Measurements from ENCODE around the gene TRIL.

Gene TRIL, protein sequence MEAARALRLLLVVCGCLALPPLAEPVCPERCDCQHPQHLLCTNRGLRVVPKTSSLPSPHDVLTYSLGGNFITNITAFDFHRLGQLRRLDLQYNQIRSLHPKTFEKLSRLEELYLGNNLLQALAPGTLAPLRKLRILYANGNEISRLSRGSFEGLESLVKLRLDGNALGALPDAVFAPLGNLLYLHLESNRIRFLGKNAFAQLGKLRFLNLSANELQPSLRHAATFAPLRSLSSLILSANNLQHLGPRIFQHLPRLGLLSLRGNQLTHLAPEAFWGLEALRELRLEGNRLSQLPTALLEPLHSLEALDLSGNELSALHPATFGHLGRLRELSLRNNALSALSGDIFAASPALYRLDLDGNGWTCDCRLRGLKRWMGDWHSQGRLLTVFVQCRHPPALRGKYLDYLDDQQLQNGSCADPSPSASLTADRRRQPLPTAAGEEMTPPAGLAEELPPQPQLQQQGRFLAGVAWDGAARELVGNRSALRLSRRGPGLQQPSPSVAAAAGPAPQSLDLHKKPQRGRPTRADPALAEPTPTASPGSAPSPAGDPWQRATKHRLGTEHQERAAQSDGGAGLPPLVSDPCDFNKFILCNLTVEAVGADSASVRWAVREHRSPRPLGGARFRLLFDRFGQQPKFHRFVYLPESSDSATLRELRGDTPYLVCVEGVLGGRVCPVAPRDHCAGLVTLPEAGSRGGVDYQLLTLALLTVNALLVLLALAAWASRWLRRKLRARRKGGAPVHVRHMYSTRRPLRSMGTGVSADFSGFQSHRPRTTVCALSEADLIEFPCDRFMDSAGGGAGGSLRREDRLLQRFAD

DNA sequence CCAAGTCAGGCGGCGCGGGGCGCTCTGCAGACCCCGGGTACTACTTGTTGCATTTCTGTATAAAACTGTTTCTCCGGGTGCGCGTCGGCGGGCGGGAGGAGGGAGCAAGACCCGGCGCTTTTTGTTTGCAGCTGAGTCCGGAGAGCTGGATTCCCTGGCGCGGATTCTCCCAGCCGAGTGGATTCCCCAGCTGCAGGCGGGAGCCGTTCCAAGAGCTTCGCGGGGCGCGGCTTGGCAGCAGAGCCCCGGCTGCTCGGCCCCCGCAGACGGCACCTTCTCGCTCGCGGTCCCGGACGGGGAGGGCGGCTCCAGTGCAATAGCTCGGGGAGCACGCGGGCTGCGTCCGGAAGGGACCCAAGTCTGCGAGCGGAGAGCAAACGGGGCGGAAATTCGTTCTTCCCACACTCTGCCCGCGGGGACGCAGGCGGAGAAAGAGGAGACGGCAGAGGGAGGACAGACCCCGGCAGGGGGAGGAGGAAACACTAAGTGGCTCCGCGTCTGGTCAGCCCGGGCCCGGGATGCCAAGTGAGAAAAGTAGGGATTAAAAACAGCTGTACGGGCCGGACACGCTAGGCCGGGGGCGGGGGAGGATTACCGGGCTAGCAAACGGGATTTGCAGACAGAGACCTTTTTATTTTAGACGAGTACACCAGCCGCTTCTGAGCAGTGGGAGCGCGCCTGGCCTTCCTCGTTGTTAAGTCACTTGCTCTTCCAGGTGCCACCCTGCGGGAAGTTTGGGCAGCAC, at the start of gene TRIL:
TSS of gene TRIL (minus strand) at position 96 of the 745 bp plus-strand sequence. CDS start 284 bp downstream, outside the sequence.
- DNase-seq, result no peak

DNA sequence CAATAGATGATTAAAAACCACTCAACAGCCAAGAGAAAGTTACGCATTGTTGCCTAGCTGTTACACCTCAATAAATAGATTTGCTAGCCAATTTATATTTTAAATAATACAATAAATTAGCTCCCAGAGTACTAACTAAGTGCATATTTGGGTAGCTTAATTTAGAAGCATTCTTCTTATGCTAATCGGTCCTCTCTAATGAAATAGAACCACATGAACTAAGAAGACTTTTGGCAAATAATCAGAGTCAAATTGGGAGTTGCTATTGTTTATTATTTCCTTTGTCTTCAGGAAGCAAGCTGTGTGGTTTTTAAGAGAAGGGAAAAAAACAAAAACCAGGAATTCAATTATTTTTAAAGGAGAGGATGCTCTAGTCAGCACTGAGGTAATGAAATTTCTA, 49.0 kb upstream of the TRIL start:
- DNase-seq, result no peak

DNA sequence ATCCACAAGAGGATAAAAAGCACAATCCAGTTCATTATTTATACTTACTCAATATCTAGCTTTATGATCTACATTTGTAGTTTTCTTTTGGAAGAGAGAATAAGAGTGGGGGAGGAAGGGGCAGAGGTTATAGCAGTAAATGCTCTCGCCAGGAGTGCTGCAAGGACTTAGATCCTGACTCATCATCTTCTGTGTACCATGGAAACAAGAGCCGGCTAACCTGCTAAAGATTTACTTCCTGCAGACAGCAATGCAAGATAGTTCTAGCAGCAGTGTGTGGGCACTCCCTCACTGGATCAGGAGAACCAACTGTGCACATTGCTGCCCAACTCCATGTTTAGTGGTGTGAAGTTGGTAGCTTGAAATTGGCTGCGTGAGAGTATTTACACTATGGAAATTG, 47.7 kb upstream of the TRIL start:
- no peak for DNase-seq

DNA sequence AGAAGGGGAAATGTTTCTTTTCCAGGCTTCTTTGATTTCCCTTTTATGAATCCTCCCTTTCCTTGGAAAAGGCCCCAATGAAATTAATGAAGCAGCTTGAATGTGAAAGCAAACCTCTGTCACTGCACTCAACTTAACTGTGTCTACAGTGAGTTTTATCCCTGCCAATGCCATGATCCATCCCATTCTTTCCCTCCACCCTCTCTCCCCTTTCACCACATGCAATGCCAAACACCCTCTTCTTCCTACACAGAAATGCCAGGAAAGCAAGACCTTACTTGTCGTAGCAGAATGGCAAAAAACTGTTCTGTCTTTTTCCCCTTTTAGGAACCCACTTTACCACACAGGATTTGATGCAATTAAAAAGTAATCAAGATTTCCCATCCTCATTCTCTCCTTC, 47.3 kb upstream of the TRIL start:
- DNase-seq, result no peak

DNA sequence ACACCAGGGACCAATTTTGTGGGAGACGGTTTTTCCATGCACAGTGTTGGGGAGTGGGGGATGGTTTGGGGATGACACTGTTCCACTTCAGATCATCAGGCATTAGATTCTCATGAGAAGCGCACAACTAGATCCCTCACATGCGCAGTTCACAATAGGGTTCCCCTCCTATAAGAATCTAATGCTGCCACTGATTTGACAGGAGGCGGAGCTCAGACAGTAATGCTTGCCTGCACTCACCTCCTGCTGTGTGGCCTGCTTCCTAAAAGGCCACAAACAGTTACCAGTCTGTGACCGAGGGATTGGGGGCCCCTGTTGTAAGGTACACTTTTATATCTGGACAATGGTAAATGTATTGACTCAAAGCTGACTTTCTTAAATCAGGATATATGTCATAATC, 45.6 kb upstream of the TRIL start:
- no peak for DNase-seq

DNA sequence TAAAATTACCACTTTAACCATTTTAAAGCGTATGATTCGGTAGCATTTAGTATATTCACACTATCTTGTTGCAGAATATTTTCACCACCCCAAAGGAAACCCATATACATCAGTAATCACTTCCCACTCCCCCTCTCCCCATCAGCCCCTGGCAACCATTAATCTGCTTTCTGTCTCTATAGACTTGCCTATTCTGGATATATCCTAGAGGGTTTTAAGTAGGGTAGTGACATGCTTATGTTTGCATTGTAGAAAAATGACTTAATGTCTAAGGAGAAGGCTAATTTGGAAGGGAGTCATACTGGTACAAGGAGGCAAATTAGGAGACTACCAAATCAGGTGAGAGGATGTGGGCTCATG, 42.6 kb upstream of the TRIL start:
- DNase-seq, result no peak

DNA sequence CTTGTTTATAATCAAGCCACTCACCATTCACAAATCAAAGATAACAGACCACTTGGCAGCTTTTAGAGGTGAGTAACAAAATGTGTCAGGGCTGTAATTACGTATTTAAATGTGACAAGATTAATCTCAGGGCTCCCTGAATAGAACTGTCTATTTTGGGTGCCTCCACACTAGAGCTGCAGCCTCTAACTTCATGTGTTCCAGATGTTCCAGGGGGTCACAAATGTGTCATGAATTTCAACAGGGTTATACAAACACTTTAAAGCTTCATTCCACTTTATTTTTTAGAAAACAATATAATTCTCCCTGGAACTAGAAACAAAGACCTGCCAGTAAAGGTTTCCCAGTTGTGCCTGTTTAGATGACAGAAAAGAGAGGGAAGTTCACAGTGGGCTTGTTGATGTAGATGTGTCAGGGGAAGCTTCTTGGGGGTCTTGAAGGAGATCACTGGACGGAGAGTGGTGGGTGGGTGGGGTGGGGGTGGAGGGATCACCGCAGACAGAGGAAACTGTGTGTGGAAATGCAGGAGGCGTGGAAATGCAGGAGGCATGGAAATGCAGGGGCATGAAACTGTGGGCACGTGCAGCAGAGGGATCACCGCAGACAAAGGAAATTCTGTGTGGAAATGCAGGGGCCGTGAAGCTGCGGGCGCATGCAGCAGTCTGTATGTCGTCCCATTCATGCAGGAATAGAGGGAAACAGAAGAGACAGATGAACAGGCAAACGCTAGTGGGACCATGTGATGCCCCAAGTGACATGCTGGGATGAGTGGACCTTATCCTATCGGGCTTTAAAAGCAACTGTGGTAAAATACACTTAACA, 42.0 kb upstream of the TRIL start:
- DNase-seq, result no peak

DNA sequence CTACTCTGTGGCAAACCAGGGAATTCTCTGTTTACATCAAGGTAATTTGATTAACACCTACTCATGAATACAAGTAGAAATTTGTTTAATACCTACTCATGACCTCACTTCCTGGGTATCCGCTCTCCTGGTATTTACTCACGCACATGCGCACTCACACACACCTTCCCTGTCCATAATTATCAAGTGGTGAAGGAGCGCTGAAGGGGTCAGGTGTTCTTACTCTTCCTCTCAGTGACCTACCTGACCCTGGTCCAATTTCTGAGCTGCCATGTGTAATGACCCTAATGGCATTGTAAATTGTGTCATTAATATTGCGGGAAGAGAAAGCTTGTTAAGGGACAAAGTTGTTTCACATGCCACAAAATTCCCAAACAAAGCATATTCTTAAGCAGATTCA, 41.3 kb upstream of the TRIL start:
- DNase-seq, result no peak

DNA sequence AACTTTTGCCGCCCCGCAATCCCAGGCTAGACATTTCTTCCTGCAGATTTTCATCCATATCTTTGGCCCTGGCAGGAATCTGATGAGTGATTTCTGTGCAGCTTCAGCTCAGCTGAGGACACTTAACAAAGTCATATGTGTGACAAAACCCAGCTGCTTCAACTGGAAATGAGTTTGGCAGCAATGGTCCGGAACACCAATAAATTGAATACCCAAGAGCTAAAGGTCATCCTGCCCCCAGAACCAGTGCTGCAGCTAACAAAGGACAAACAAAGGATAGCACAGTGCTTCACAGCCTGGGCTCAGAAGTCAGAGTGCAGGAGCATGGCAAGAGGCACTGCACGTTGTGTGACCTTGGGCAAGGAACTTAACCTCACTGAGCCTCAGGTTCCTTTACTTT, 40.0 kb upstream of the TRIL start:
- DNase-seq, result no peak

DNA sequence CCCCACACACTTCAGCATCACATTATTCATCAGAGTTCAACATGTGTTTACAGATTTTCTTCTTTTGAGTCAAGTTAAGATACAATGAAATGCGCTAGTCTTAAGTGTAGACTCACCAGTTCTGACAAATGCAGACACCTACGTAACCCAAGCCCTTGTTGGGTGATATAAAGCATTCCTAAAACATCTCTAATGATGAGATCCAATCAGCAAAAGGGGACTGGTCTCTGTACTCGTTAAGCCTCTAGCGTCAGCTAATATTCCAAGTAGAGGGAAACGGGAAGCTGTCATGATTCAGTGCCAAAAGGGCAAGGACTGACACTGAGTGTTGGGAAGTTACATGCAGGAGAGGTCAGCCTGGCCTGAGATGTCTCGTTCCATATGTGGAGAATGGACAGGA, 38.7 kb upstream of the TRIL start:
- no peak for DNase-seq

DNA sequence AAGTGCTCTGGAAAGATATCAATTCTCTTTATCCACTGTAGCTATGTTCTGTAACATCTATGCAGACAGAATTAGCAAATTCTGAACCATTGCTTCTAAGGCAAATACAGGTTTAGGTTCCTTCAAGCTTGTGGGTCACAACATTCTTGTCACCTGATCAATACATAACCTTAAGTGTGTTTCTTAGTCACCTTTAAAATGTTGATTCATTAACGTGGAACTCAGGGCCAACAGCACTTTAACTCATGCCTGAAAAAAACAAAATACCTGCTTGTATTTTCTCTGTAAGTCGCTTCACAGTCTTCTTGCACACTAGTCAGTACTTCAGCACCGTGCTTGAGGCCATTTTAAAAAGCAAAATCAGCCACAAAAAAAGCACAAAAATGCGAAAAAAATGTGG, 35.2 kb upstream of the TRIL start:
- no peak for DNase-seq

DNA sequence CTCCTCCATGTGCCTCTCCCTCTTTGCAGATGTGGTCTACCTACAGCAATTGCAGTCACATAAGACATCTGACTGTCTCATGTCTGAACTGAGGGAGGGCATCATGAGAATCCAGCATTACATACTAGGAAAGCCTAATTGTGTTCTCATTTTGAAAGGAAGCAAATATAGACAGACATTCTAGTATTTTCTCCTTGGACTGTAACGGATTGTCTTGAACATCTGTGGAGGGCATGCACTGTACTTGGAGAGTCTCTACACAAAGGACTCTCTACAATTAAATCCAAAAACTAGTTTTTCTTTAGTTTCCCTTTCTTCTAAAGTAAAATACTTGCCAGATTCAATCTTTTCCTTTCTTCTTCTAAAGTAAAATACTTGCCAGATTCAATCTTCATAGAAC, 34.7 kb upstream of the TRIL start:
- DNase-seq, result no peak

DNA sequence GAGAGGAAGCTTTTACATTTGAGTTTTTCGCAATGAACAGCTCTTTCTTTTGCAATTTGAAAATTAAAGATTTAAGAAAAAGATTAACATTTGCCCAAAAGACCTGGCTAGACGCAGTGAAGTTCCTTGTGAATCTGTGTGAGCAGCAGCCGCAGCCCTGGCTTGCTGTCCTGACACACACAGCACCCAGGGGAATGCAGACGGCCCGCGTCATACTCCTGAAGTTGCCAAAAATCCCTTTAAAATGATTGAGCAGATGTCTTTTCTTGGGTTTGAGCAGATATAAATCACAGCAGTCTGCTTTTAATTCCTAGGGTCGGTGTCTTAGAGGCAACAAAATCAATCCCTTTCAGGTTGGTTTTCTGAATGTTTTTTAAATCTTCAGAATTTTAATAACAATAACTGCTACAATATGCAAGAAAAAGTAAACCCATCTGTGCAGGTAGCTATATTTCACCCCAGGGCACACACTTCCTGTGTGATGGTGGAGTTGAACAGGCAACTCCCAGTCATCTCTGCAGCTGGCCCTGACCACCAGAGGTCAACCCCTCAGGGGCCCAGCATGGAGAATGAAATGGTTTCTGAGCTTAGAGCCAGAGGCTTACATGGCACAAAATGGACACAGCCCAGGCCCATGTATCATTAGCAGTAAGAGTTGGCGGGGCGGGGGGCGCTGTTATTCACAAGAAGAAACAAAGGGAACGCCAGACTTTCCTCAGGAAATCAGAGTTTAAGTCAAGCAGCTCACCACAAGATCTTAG, 32.2 kb upstream of the TRIL start:
- DNase-seq, result no peak

DNA sequence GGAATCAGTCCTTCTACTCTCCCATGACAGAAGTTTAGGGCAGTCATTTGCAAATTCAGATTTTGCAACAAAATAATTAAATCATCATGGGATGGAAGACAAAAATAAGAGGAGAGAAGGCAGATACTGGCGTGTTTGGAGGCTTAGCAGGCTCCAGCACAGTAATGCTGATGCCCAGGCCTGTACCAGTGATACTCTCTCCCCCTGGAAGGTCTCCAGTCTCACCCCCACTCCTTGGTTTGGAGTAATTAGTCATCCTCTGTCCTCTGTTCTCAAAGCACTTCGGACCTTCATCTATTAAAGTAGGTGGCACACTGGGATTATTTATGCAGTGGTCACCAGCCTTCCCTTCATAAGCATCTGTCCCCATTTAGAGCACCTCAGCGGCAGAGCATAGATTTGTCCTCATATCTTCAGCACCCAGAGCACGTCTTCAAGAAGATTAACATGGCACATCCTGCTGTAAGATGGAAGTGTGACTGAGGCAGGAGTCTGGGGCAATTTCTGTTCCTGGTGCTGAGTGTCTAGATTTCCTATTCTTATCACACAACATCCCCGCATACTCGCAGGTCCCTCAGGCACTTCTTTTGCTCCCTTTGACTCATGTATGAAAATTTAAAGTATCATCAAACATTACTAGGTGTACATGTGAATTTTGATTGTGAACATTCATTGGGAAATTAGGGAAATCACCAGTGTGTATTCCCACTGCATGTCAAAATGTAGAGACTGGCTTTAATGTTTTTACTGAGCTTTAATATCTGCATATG, 31.3 kb upstream of the TRIL start:
- DNase-seq, result no peak

DNA sequence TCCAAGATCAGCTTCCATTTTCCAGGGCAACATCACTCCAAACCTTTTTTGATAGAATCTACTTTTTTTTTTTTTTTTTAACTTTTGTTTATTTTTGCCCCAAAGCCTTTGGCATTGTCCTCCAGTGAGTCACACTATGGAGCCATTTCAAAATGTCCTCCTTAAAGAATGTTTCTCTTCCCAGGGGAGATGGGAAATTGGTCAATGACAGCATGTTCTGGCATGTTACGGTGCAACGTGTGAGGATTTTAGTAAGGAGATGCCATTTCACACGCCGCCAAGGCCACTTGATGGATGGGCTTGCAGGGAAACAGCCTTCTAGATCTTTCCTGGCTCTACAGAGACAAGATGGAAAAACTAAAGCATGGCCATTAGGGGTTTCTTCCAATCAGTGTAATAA, 30.7 kb upstream of the TRIL start:
- DNase-seq, result no peak

DNA sequence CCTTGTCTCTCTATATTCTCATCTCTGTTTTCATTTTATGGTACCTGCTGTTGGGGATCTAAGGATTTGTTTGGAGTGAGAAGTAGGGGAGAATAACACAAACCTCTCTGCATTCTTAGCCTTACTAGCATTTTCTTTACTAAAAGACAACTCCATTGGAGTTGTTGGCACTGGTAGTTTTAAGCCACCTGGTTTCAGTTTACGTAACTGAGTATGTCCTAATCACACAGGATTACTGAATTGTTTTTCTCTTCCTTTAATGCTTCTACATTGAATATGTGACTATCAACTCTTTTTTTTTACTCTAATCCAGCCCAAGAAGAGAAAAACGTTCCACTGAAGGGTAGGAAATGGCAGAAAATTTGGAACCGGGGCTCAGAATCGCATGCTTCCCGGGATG, 30.0 kb upstream of the TRIL start:
- DNase-seq, result no peak

DNA sequence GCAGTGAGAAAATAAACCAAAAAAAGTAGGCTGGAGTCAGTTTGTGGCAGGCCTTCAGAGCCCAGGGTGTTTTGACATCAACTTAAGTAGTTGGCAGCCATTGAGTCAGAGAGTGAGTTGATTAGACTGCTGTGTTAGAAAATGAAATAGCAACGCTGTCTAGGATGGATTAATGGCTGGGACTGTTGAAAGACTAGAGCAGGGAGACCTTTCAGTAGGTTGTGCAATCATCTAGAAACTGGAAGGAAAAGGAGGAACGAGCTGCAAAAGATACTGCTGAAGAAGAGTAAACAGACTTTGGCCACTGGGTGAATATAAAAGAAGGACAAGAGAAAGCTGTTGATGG, 28.6 kb upstream of the TRIL start:
- no peak for DNase-seq

DNA sequence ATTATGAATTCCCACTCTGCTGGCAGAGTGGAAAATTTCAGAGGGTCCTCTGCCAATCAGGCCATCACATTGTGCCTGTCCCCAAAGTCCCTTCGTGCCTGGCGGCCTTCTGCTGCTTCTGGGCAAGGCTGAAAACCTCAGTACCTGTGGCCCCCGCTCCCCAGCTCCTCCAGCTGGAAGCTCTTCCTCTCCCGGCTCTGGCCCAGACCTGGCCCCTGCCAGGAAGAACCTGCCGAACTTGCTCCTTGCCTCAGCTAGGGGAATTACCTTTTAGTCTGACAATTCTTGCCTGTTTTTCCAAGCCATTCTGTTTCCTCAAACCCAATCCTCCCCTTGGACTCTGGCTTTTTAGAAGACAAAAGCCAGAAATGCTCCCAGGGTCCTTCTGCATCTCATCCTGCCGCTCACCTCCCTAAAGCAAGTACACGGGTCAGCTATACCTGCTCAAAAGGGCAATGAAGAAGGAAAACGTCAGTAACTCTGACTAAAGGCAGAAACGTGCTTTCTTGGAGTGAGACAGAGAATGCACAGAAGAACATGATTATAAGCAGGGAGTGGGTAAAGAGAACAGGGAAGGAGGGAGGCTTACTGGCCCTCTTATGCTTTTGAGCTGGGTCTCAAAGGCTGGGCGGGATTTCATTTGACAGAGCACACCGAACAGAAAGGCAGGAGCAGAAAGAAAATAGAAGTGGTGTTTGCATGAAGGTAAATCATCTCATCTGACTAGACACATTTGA, 28.1 kb upstream of the TRIL start:
- DNase-seq, result no peak

DNA sequence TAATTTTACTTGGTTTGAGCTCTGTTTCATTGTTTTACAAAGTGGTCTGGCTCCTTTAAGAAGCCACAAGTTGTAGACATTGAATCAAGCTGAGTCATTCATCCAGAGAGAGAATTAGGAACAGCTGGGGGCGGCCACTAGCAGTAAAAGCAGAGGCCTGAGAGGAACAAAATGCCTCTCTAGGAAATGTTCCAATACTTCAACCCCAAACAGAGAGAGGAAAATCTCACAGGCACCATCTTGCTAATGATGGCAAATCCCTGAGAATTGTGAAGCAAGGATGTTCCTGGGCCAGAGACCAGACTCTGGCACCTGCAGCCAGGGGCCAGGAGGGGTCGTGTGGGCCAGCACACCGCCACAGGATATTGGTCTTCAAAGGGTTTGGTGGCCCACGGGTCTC, 26.5 kb upstream of the TRIL start:
- DNase-seq, result no peak

DNA sequence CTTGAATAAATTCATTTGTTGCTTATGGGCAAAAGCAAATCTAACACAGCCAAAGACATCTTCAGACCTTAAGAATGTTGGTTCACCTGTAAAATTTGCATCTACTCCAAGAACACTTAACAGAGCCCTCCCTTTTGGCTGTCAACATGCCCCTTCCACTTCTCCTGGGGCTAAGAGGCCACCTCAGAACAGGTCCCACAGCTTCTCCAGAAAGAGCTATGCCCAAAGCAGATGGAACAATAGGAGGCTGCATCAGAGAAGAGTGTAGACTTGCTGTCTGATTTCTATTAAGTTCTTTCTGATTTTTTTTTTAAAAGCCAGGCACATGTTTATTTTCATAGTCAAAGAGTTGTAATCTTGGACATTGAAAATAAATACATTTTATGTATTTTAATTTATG, 26.1 kb upstream of the TRIL start:
- no peak for DNase-seq

All from NCI-H1930 (cell line).